H1 (cell line): Measurements from ENCODE around the gene SPAG4. TPM values are rescaled to one million over a fixed set of nuclear protein-coding genes. Genes with fewer than 3 reads are reported as not detected.

Experiments
- CTCF ChIA-PET: fragments of 300-600 bp; sonication (Branson Sonifier 250); formaldehyde crosslinking; loops from one replicate; lab custom pipeline; 2021; ENCODE audit not compliant: partially characterized antibody; lab: Charles Lee
- POLR2A ChIA-PET: fragments of 300-600 bp; sonication (Branson Sonifier 250); formaldehyde crosslinking; loops from one replicate; lab custom pipeline; 2021; ENCODE audit warnings: inconsistent platforms; ENCODE audit not compliant: partially characterized antibody; lab: Charles Lee
- DNase-seq, 2 experiments: peaks; one replicate each; pipeline versions ENCODE4 v3.0.0 to v3.0.0-alpha.2; 2010 to 2022; ENCODE audit warnings: low spot score in 2 of 2, low read depth in 1 of 2, mixed read lengths in 1 of 2
- FAIRE-seq: peaks from 2 replicates; lab custom pipeline; 2011; peaks lifted over from hg19 to GRCh38; lab: Jason Lieb, UNC
- H2AFZ ChIP-seq: 2 replicates; pipeline ENCODE4 v1.8.1; 2012; ENCODE audit warnings: low read length, inconsistent platforms
- H2AK5ac ChIP-seq: 2 replicates; pipeline ENCODE4 v1.6.1; 2013; ENCODE audit warnings: low read depth, low read length
- H2BK120ac ChIP-seq: replicated peaks from 2 replicates; pipeline ENCODE3; 2013; ENCODE audit warnings: low read depth, low read length, inconsistent platforms
- H2BK12ac ChIP-seq: 2 replicates; pipeline ENCODE4 v1.6.1; 2013; ENCODE audit warnings: low read depth, low read length
- H2BK15ac ChIP-seq: 2 replicates; pipeline ENCODE4 v1.6.1; 2013; ENCODE audit warnings: low read length
- H2BK20ac ChIP-seq: 2 replicates; pipeline ENCODE4 v1.6.1; 2013; ENCODE audit warnings: low read length
- H2BK5ac ChIP-seq: 2 replicates; pipeline ENCODE4 v1.6.1; 2013; ENCODE audit warnings: low read depth, low read length
- H3K14ac ChIP-seq: 2 replicates; pipeline ENCODE4 v1.6.1; 2013; ENCODE audit warnings: inconsistent platforms; ENCODE audit not compliant: insufficient read length
- H3K18ac ChIP-seq: 2 replicates; pipeline ENCODE4 v1.6.1; 2013; ENCODE audit warnings: low read length; ENCODE audit errors: extremely low read depth
- H3K23ac ChIP-seq: 2 replicates; pipeline ENCODE4 v1.6.1; 2013; ENCODE audit warnings: inconsistent platforms; ENCODE audit not compliant: insufficient read length
- H3K23me2 ChIP-seq: 2 replicates; pipeline ENCODE4 v1.6.1; 2013; ENCODE audit warnings: low read depth, low read length
- H3K27ac ChIP-seq: 2 replicates; pipeline ENCODE4 v1.6.1; 2011; ENCODE audit warnings: low read depth, low read length, inconsistent platforms
- H3K27me3 ChIP-seq, 4 experiments: replicated peaks in 1 of 4; 1 replicate in 1 of 4; 2 replicates in 3 of 4; pipeline versions ENCODE4 v1.6.1 to v1.8.1; 2011 to 2013; ENCODE audit warnings: low read length in 3 of 4, mild to moderate bottlenecking in 3 of 4, inconsistent platforms in 2 of 4, mixed read lengths in 2 of 4, moderate library complexity in 1 of 4; ENCODE audit not compliant: control insufficient read depth in 3 of 4, insufficient read depth in 3 of 4; ENCODE audit errors: extremely low read depth in 1 of 4
- H3K36me3 ChIP-seq, 4 experiments: 2 replicates each; pipeline versions ENCODE4 v1.6.1 to v1.8.1; 2011 to 2013; ENCODE audit warnings: mild to moderate bottlenecking in 4 of 4, low read length in 3 of 4, moderate library complexity in 2 of 4, control low read depth in 1 of 4, inconsistent platforms in 1 of 4; ENCODE audit not compliant: insufficient read depth in 4 of 4, control insufficient read depth in 2 of 4
- H3K4ac ChIP-seq: replicated peaks from 2 replicates; pipeline ENCODE3; 2013; ENCODE audit warnings: low read length, low read depth, mixed read lengths, inconsistent platforms; ENCODE audit not compliant: insufficient read length
- H3K4me1 ChIP-seq, 4 experiments: replicated peaks in 1 of 4; 1 replicate in 1 of 4; 2 replicates in 3 of 4; pipeline versions ENCODE4 v1.6.1 to v1.8.1; 2011 to 2013; ENCODE audit warnings: low read length in 3 of 4, inconsistent platforms in 2 of 4, mixed read lengths in 1 of 4; ENCODE audit not compliant: insufficient read depth in 4 of 4, control insufficient read depth in 3 of 4
- H3K4me2 ChIP-seq, 2 experiments: 2 replicates each; pipeline versions ENCODE4 v1.6.1 to v1.8.1; 2011 to 2013; ENCODE audit warnings: low read depth in 2 of 2, low read length in 2 of 2, control low read depth in 1 of 2, inconsistent platforms in 1 of 2, mild to moderate bottlenecking in 1 of 2; ENCODE audit not compliant: insufficient read depth in 1 of 2
- H3K4me3 ChIP-seq, 4 experiments: fragments of 200-600, 300-600 bp in 1 of 4; sonication (generic), shearing (Covaris generic), sonication (Bioruptor Twin) in 1 of 4; 2 replicates each; pipeline versions ENCODE4 v1.5.1 to v1.8.1; 2011 to 2016; ENCODE audit warnings: low read length in 4 of 4, low read depth in 3 of 4, control low read depth in 2 of 4, inconsistent platforms in 2 of 4, mild to moderate bottlenecking in 2 of 4, mixed read lengths in 1 of 4, moderate library complexity in 1 of 4; ENCODE audit not compliant: insufficient read depth in 2 of 4; ENCODE audit errors: extremely low read depth in 1 of 4
- H3K56ac ChIP-seq: replicated peaks from 2 replicates; pipeline ENCODE3; 2013; ENCODE audit warnings: low read depth, mild to moderate bottlenecking, mixed read lengths, low read length, inconsistent platforms; ENCODE audit not compliant: insufficient read length
- H3K79me1 ChIP-seq: 2 replicates; pipeline ENCODE4 v1.6.1; 2013; ENCODE audit warnings: low read depth, low read length, control low read depth
- H3K79me2 ChIP-seq, 2 experiments: 2 replicates each; pipeline versions ENCODE4 v1.6.1 to v1.8.1; 2012 to 2013; ENCODE audit warnings: low read length in 2 of 2, mild to moderate bottlenecking in 2 of 2, inconsistent platforms in 1 of 2; ENCODE audit not compliant: insufficient read depth in 2 of 2, control insufficient read depth in 1 of 2
- H3K9ac ChIP-seq, 4 experiments: replicated peaks in 1 of 4; 1 replicate in 1 of 4; 2 replicates in 3 of 4; pipeline versions ENCODE4 v1.6.1 to v1.8.1; 2011 to 2013; ENCODE audit warnings: low read depth in 3 of 4, low read length in 3 of 4, control low read depth in 2 of 4, mild to moderate bottlenecking in 2 of 4, moderate library complexity in 2 of 4, inconsistent platforms in 1 of 4; ENCODE audit errors: extremely low read depth in 1 of 4
- H3K9me3 ChIP-seq, 2 experiments: 2 replicates each; pipeline versions ENCODE4 v1.6.1 to v1.8.1; 2012 to 2013; ENCODE audit warnings: mild to moderate bottlenecking in 2 of 2, moderate library complexity in 2 of 2, control low read depth in 1 of 2, inconsistent platforms in 1 of 2, low read depth in 1 of 2, low read length in 1 of 2, mixed read lengths in 1 of 2; ENCODE audit not compliant: insufficient read depth in 2 of 2
- H4K20me1 ChIP-seq, 2 experiments: replicated peaks in 1 of 2; 2 replicates each; pipeline versions ENCODE3 to v1.8.1; 2011 to 2013; ENCODE audit warnings: inconsistent platforms in 2 of 2, low read length in 2 of 2, mild to moderate bottlenecking in 1 of 2; ENCODE audit not compliant: insufficient read depth in 2 of 2, control insufficient read depth in 1 of 2
- H4K5ac ChIP-seq: 2 replicates; pipeline ENCODE4 v1.6.1; 2013; ENCODE audit warnings: low read length, low read depth, mixed read lengths, inconsistent platforms; ENCODE audit not compliant: insufficient read length
- H4K8ac ChIP-seq: 2 replicates; pipeline ENCODE4 v1.8.0; 2013; ENCODE audit warnings: mild to moderate bottlenecking, moderate library complexity, low read length, inconsistent platforms; ENCODE audit not compliant: insufficient read depth; ENCODE audit errors: extremely low read depth
- H4K91ac ChIP-seq: replicated peaks from 2 replicates; pipeline ENCODE3; 2013; ENCODE audit warnings: low read length, mixed read lengths, inconsistent platforms; ENCODE audit not compliant: insufficient read length
- EP300 ChIP-seq, 2 experiments: IDR thresholded peaks; 1 replicate in 1 of 2; 2 replicates in 1 of 2; pipeline ENCODE4 v1.6.1; 2011 to 2012; ENCODE audit warnings: low read depth in 2 of 2, low read length in 2 of 2, mild to moderate bottlenecking in 2 of 2, borderline replicate concordance in 1 of 2, inconsistent platforms in 1 of 2, moderate library complexity in 1 of 2
- GTF2F1 ChIP-seq: IDR thresholded peaks from 2 replicates; pipeline ENCODE4 v1.6.1; 2012; ENCODE audit warnings: low read depth, low read length, improper control_type of control experiment, borderline replicate concordance
- JUN ChIP-seq: IDR thresholded peaks from 2 replicates; pipeline ENCODE4 v1.6.1; 2011; ENCODE audit warnings: low read depth, mild to moderate bottlenecking, improper control_type of control experiment, low read length
- KDM1A ChIP-seq: fragments of 200-600, 300-600 bp; sonication (generic); IDR thresholded peaks from 2 replicates; pipeline ENCODE4 v1.7.1; 2016; ENCODE audit warnings: mild to moderate bottlenecking, low read length, borderline replicate concordance
- KDM4A ChIP-seq: IDR thresholded peaks from one replicate; pipeline ENCODE4 v1.7.1; 2012; ENCODE audit warnings: low read depth, mild to moderate bottlenecking, moderate library complexity, low read length, inconsistent platforms; ENCODE audit not compliant: severe bottlenecking
- KDM5A ChIP-seq: fragments of 200-600 bp; IDR thresholded peaks from 2 replicates; pipeline ENCODE4 v1.7.1; 2012; ENCODE audit warnings: mild to moderate bottlenecking, low read length, inconsistent platforms, mixed read lengths
- POLR2A ChIP-seq, 2 experiments: IDR thresholded peaks; 1 replicate in 1 of 2; 2 replicates in 1 of 2; pipeline ENCODE4 v1.6.1; 2011; ENCODE audit warnings: low read depth in 2 of 2, low read length in 2 of 2, mild to moderate bottlenecking in 2 of 2; ENCODE audit errors: control extremely low read depth in 1 of 2
- POLR2AphosphoS5 ChIP-seq: IDR thresholded peaks from 2 replicates; pipeline ENCODE4 v1.6.1; 2011; ENCODE audit warnings: low read depth, low read length
- POU5F1 ChIP-seq: IDR thresholded peaks from 2 replicates; pipeline ENCODE4 v1.6.1; 2011; ENCODE audit warnings: low read depth, mild to moderate bottlenecking, low read length, moderate library complexity
- RBBP5 ChIP-seq: IDR thresholded peaks from 2 replicates; pipeline ENCODE4 v1.7.1; 2012; ENCODE audit warnings: low read depth, mild to moderate bottlenecking, inconsistent platforms, low read length, moderate library complexity, borderline replicate concordance
- RXRA ChIP-seq: IDR thresholded peaks from 2 replicates; pipeline ENCODE4 v1.6.1; 2011; ENCODE audit warnings: low read depth, mild to moderate bottlenecking, low read length, moderate library complexity; ENCODE audit not compliant: insufficient read depth
- SAP30 ChIP-seq: fragments of 300-600 bp; sonication (generic); IDR thresholded peaks from 2 replicates; pipeline ENCODE4 v1.7.1; 2012; ENCODE audit warnings: low read length, moderate library complexity, mild to moderate bottlenecking, inconsistent platforms; ENCODE audit not compliant: insufficient read depth, insufficient replicate concordance
- SIX5 ChIP-seq: IDR thresholded peaks from 2 replicates; pipeline ENCODE4 v1.6.1; 2011; ENCODE audit warnings: mild to moderate bottlenecking, low read depth, low read length
- TCF12 ChIP-seq: IDR thresholded peaks from 2 replicates; pipeline ENCODE4 v1.6.1; 2011; ENCODE audit warnings: low read depth, mild to moderate bottlenecking, low read length
- TEAD4 ChIP-seq: IDR thresholded peaks from 2 replicates; pipeline ENCODE4 v1.6.1; 2012; ENCODE audit warnings: low read depth, low read length, inconsistent platforms, mixed read lengths
- WGBS, 2 experiments: shearing (Covaris generic) in 1 of 2; methylation state at CpG; one replicate each; pipeline versions ENCODE4 v1.1.6 to v1.1.7; 2013 to 2015; ENCODE audit warnings: low lambda C conversion rate in 2 of 2, mixed read lengths in 2 of 2, inconsistent platforms in 1 of 2, low coverage in 1 of 2, missing lambda C conversion rate in 1 of 2; ENCODE audit not compliant: insufficient replicate concordance in 2 of 2, insufficient coverage in 1 of 2, insufficient read length in 1 of 2; ENCODE audit errors: extremely low coverage in 1 of 2, missing lambda C conversion rate in 1 of 2; 5-methylcytosine and 5-hydroxymethylcytosine counted together
- polyA plus RNA-seq, 7 experiments: library from polyadenylated mRNA; depleted of rRNA in 3 of 7; stranded (reverse) in 5 of 7; unstranded in 2 of 7; fragments of >200 nt in 5 of 7; fragments of 200-250 nt in 2 of 7; gene quantifications; 1 replicate in 5 of 7; 2 replicates in 1 of 7; 4 replicates in 1 of 7; pipeline versions ENCODE4 v1.2.1 to v1.2.3, GENCODE V29; 2011 to 2013; ENCODE audit warnings: missing spikeins in 2 of 7, mixed read lengths in 2 of 7
- total RNA-seq: library from RNA; stranded (reverse); fragmentation: NEBNext Ultra II Directional; extraction: Animal tissue kit (Norgen Biotek cat#: 25700); gene quantifications from 2 replicates; pipeline ENCODE4 v1.2.1, GENCODE V29; 2021

The SPAG4 gene
- total and polyA plus RNA-seq, 2 of the 8 experiments (the other 6 are each of a cell fraction or from before 2014, with no cell fraction given) = 2.4 to 6.0 TPM

DNA sequence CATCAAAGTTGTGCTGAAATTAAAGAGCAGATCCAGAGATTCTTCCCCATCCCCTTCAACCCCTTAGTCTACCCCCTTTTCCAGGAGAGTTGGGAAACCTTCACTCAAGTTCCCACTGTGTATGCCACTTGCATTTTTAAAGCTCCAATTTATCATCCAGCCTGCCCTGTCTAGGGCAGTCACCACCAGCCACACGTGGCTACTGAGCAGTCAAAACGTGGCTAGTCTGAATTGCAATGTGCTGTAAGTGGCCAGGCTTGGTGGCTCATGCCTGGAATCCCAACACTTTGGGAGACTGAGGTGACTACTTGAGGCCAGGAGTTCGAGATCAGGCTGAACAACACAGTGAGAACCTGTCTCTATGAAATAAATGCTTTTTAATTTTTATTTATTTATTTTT lies 38.8 kb upstream of the SPAG4 start:
- Histone ChIP-seq H2BK20ac (no peak overlapping the region), H3K56ac (no peak overlapping the region), H3K9ac (no peak overlapping the region), H2AFZ (no peak overlapping the region), H3K4ac (no peak overlapping the region), H2AK5ac (no peak overlapping the region), H3K23me2 (no peaks in the 10 kb centered on the region), H2BK120ac (no peak overlapping the region), H3K4me2 (no peak overlapping the region), H3K79me2 (no peaks in the 10 kb centered on the region), H3K79me1 (no peaks in the 10 kb centered on the region), H3K4me3 (no peak overlapping the region), H3K27me3 (no peaks in the 10 kb centered on the region), H4K5ac (no peak overlapping the region), H2BK15ac (no peak overlapping the region), H4K20me1 (no peaks in the 10 kb centered on the region), H4K8ac (no peak overlapping the region), H3K9me3 (0 out of 4 replicates have a peak, but pooled peaks cover 0 to 2% of the 10 kb centered on the region in 2 experiments), H2BK12ac (no peak overlapping the region), H3K23ac (no peak overlapping the region), H2BK5ac (no peak overlapping the region), H3K14ac (no peak overlapping the region), H3K27ac (no peak overlapping the region), H3K4me1 (no peaks in the 10 kb centered on the region), H3K36me3 (no peaks in the 10 kb centered on the region), H3K18ac (no peak overlapping the region), H4K91ac (no peak overlapping the region)
- POLR2A ChIA-PET = interaction anchor here (0.8 kb wide), 1 partner anchor 40 kb away, joined by 3 read pairs; no protein-coding TSS in a partner anchor
- CTCF ChIA-PET = interaction anchor here (1.0 to 1.1 kb wide), 2 partner anchors 29 to 416 kb away, joined by 3 to 4 read pairs; no protein-coding TSS in a partner anchor
- FAIRE-seq (no peak), DNase-seq (no peak)
- 83% methylated on average over 3 of the region's 3 CpGs; no CpG with 5 or more reads in 1 of the 2 experiments for WGBS, 2 experiments
- TF ChIP-seq TEAD4 (no peak), SIX5 (no peak), SAP30 (no peak), GTF2F1 (no peak), RXRA (no peak), RBBP5 (no peak), EP300 (IDR thresholded peaks at IDR 0.05; ENCODE audit: borderline replicate concordance in 1 of 2, low read depth in 2 of 2, low read length in 2 of 2) (no peak), KDM4A (no peak), JUN (no peak), KDM5A (no peak), POLR2AphosphoS5 (no peak), TCF12 (no peak), KDM1A (no peak), POU5F1 (no peak), POLR2A (IDR thresholded peaks at IDR 0.05; ENCODE audit: control extremely low read depth in 1 of 2, low read depth in 2 of 2, low read length in 2 of 2) (no peak)
